ENCODE results near the gene CD2BP2. TPM values are rescaled to one million over a fixed set of nuclear protein-coding genes. Genes with fewer than 3 reads are reported as not detected.
A peak's percentile ranks its signal among the peaks of the same experiment; 100 is the strongest.

Gene CD2BP2
- total and polyA plus RNA-seq, 2 of the 13 experiments (the other 11 are each of a cell fraction or from before 2014, with no cell fraction given) = 24.9 to 54.6 TPM

GRCh38 chr16:30357715-30358576 is 2.8 kb upstream of the CD2BP2 start (continued):
- TF ChIP-seq ZNF687 (CRISPR knock-in tag; IDR thresholded peaks at IDR 0.05) (peak; percentile 29; the same call in 1 of the 2 replicates), DNMT3B (CRISPR knock-in tag; conservative IDR thresholded peaks at IDR 0.05) (no peak), HIVEP1 (CRISPR knock-in tag; IDR thresholded peaks at IDR 0.05) (peak; percentile 38; the same call in 1 of the 2 replicates), AGO1 (IDR thresholded peaks at IDR 0.05; ENCODE audit: low read depth, low read length, poor library complexity, severe bottlenecking) (peak; percentile 83), ZFP1 (CRISPR knock-in tag; IDR thresholded peaks at IDR 0.05) (no peak), RAD21 (CRISPR knock-in tag; IDR thresholded peaks at IDR 0.05) (peak; percentile 8; the same call in 1 of the 2 replicates), ZFP41 (CRISPR knock-in tag; IDR thresholded peaks at IDR 0.05; ENCODE audit: borderline replicate concordance) (no peak), AKAP8 (CRISPR knock-in tag; IDR thresholded peaks at IDR 0.05) (0 out of 2 replicates have a peak, but pooled peaks have one; percentile 3), KAT2B (IDR thresholded peaks at IDR 0.05; ENCODE audit: borderline replicate concordance, low read depth, low read length) (no peak), RBFOX2 (IDR thresholded peaks at IDR 0.05; ENCODE audit: low read depth, low read length) (peak; percentile 55), ZEB1 (IDR thresholded peaks at IDR 0.05; ENCODE audit: insufficient replicate concordance, low read depth) (no peak)
- TF ChIP-seq, protein P1, sequence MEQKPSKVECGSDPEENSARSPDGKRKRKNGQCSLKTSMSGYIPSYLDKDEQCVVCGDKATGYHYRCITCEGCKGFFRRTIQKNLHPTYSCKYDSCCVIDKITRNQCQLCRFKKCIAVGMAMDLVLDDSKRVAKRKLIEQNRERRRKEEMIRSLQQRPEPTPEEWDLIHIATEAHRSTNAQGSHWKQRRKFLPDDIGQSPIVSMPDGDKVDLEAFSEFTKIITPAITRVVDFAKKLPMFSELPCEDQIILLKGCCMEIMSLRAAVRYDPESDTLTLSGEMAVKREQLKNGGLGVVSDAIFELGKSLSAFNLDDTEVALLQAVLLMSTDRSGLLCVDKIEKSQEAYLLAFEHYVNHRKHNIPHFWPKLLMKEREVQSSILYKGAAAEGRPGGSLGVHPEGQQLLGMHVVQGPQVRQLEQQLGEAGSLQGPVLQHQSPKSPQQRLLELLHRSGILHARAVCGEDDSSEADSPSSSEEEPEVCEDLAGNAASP (CRISPR knock-in tag; IDR thresholded peaks at IDR 0.05; ENCODE audit: borderline replicate concordance) = no peak
